DMS153 (cell line): ENCODE data around the gene EIF2B4.

Source experiments
- DNase-seq: peaks from one replicate; lab custom pipeline; 2025; lab: John Stamatoyannopoulos, UW

The EIF2B4 gene

GRCh38 chr2:27370026-27370815 lies at the start of gene EIF2B4, which contains the start of gene SNX17:
Gene EIF2B4, minus strand, starts transcription at chr2:27370338. Its CDS starts 24 bp downstream, at chr2:27370314.
Gene SNX17, plus strand, starts transcription at chr2:27370616. Its CDS starts 128 bp downstream, at chr2:27370744.
- DNase-seq: peak; percentile 98

- no peak for DNase-seq
Measured at GRCh38 chr2:27416151-27416550, 46.0 kb upstream of the EIF2B4 start.

- DNase-seq: no peak
Measured at GRCh38 chr2:27412419-27413152, 42.4 kb upstream of the EIF2B4 start.

- peak; percentile 92 for DNase-seq
Measured at GRCh38 chr2:27409321-27410073, 39.4 kb upstream of the EIF2B4 start, which contains the start of gene PPM1G. Gene PPM1G, minus strand, starts transcription at chr2:27409591. Its CDS starts 169 bp downstream, at chr2:27409422.

GRCh38 chr2:27408601-27409320 lies 38.6 kb upstream of the EIF2B4 start:
- DNase-seq: no peak

- peak; percentile 21 for DNase-seq
Measured at GRCh38 chr2:27407798-27408491, 37.8 kb upstream of the EIF2B4 start.

- no peak for DNase-seq
Measured at GRCh38 chr2:27400348-27401135, 30.4 kb upstream of the EIF2B4 start.

GRCh38 chr2:27398962-27399361 lies 28.8 kb upstream of the EIF2B4 start:
- DNase-seq: no peak

GRCh38 chr2:27393225-27393624 lies 23.1 kb upstream of the EIF2B4 start:
- no peak for DNase-seq

GRCh38 chr2:27390822-27391679 lies 20.9 kb upstream of the EIF2B4 start:
- DNase-seq: no peak

- DNase-seq: no peak
Measured at GRCh38 chr2:27381577-27382181, 11.5 kb upstream of the EIF2B4 start.

GRCh38 chr2:27380626-27381545 lies 10.7 kb upstream of the EIF2B4 start, which contains the start of gene ZNF513:
Gene ZNF513, minus strand, starts transcription at chr2:27380734. Its CDS starts 208 bp downstream, at chr2:27380526.
- DNase-seq: peak; percentile 94

GRCh38 chr2:27379836-27380625 lies 9.9 kb upstream of the EIF2B4 start:
- peak; percentile 39 for DNase-seq

- no peak for DNase-seq
Measured at GRCh38 chr2:27379383-27379835, 9.3 kb upstream of the EIF2B4 start.

GRCh38 chr2:27378809-27379290 lies 8.7 kb upstream of the EIF2B4 start:
- no peak for DNase-seq

GRCh38 chr2:27378096-27378808 lies 8.1 kb upstream of the EIF2B4 start:
- no peak for DNase-seq
